Sigmoid colon (tissue), 7 donors: ENCODE measurements around the gene GPC6. TPM values are rescaled to one million over a fixed set of nuclear protein-coding genes. Genes with fewer than 3 reads are reported as not detected.

Source experiments
- DNase-seq: peaks from one replicate; pipeline ENCODE4 v3.0.0-alpha.2; 2019
- H3K27ac ChIP-seq, 4 donors: fragments of 200-600 bp; sonication (generic); one replicate each; pipeline ENCODE4 v1.5.1; 2016 to 2019; ENCODE audit warnings: mild to moderate bottlenecking in 1 of 4
- H3K27me3 ChIP-seq, 3 donors: fragments of 200-600 bp; sonication (generic); one replicate each; pipeline ENCODE4 v1.5.1; 2019; ENCODE audit warnings: mild to moderate bottlenecking in 1 of 3
- H3K36me3 ChIP-seq, 4 donors: fragments of 200-600 bp; sonication (generic); one replicate each; pipeline ENCODE4 v1.5.1; 2016 to 2019
- H3K4me1 ChIP-seq, 4 donors: fragments of 200-600 bp; sonication (generic); one replicate each; pipeline ENCODE4 v1.5.1; 2017 to 2019
- H3K4me3 ChIP-seq, 4 donors: fragments of 200-600 bp; sonication (generic); one replicate each; pipeline ENCODE4 v1.5.1; 2017 to 2019; ENCODE audit warnings: mild to moderate bottlenecking in 2 of 4, moderate library complexity in 1 of 4
- H3K9me3 ChIP-seq, 4 donors: fragments of 200-600 bp in 3 of 4; sonication (generic) in 3 of 4; one replicate each; pipeline versions ENCODE4 v1.5.1 to v1.6.1; 2013 to 2019
- CTCF ChIP-seq, 4 experiments: fragments of 450-650 bp in 3 of 4; fragments of 200-600 bp in 1 of 4; IDR thresholded peaks; one replicate each; pipeline ENCODE4 v1.5.1; 2016 to 2019; ENCODE audit warnings: antibody characterized with exemption in 4 of 4, mild to moderate bottlenecking in 3 of 4, moderate library complexity in 2 of 4
- EP300 ChIP-seq, 4 donors: sonication (generic); formaldehyde crosslinking; IDR thresholded peaks; one replicate each; pipeline ENCODE4 v1.6.1; 2017; ENCODE audit warnings: antibody characterized with exemption in 4 of 4
- POLR2A ChIP-seq, 2 donors: fragments of 450-650 bp; IDR thresholded peaks; one replicate each; pipeline ENCODE4 v1.6.1; 2016; ENCODE audit warnings: antibody characterized with exemption in 2 of 2, mild to moderate bottlenecking in 2 of 2, moderate library complexity in 2 of 2
- POLR2AphosphoS5 ChIP-seq, 4 donors: sonication (generic); formaldehyde crosslinking; IDR thresholded peaks; one replicate each; pipeline ENCODE4 v1.6.1; 2017; ENCODE audit warnings: antibody characterized with exemption in 4 of 4
- WGBS, 2 donors: extraction: QIAGEN DNeasy Blood & Tissue Kit; methylation state at CpG; one replicate each; pipeline ENCODE4 v1.1.7; 2013; 5-methylcytosine and 5-hydroxymethylcytosine counted together
- intact Hi-C: fragments of 100-400 bp; cut with DNase I; formaldehyde crosslinking; loops from one replicate; pipeline ENCODE4 v1.15.1; 2023
- polyA plus RNA-seq, 3 donors: library from polyadenylated mRNA; stranded (reverse); fragments of 200-250 nt; gene quantifications; one replicate each; pipeline ENCODE4 v1.2.3, GENCODE V29; 2013
- total RNA-seq, 4 donors: library from RNA; depleted of rRNA; stranded (reverse); fragments of >200 nt; gene quantifications; one replicate each; pipeline ENCODE4 v1.1.0, GENCODE V29; 2016
- donor health status: healthy with polysubstance abuse.
- donor health status: Bipolar disorder and iron deficiency.
- donor health status: healthy.

The GPC6 gene
- total and polyA plus RNA-seq, 7 donors, result 0.23 to 27.5 (median 14.4) TPM

- Histone ChIP-seq H3K4me3 (peak overlapping the region in 3 of 4 donors; percentile 26 to 37 (median 31)), H3K27ac (peak overlapping the region; percentile 12 to 49 (median 40)), H3K27me3 (no peaks in the 10 kb centered on the region), H3K4me1 (peaks cover 0 to 11% (median 2%) of the 10 kb centered on the region in 4 donors), H3K36me3 (no peaks in the 10 kb centered on the region), H3K9me3 (no peaks in the 10 kb centered on the region)
- 59 to 64% methylated on average over 17 of the region's 17 CpGs for WGBS, 2 donors
- intact Hi-C loops, result no loop called here
- TF ChIP-seq EP300 (IDR thresholded peaks at IDR 0.05), result no peak
- TF ChIP-seq POLR2A (IDR thresholded peaks at IDR 0.05), result no peak
- no peak for TF ChIP-seq CTCF (IDR thresholded peaks at IDR 0.05)
- no peak for TF ChIP-seq POLR2AphosphoS5 (IDR thresholded peaks at IDR 0.05)
- DNase-seq, result no peak
These were observed 17.7 kb downstream of the GPC6 start for GRCh38 chr13:93244141-93244917.

GRCh38 chr13:93244918-93245280, 18.3 kb downstream of the GPC6 start:
- WGBS, 2 donors, result 84 to 92% methylated on average over 1 of the region's 1 CpG
- H3K36me3 ChIP-seq, result no peaks in the 10 kb centered on the region

GRCh38 chr13:93246069-93246468, 19.5 kb downstream of the GPC6 start:
- Histone ChIP-seq H3K9me3 (no peaks in the 10 kb centered on the region), H3K36me3 (no peaks in the 10 kb centered on the region), H3K27ac (no peak overlapping the region), H3K4me1 (peaks cover 0 to 11% (median 2%) of the 10 kb centered on the region in 4 donors), H3K4me3 (no peak overlapping the region), H3K27me3 (no peaks in the 10 kb centered on the region)
- no peak for TF ChIP-seq CTCF (IDR thresholded peaks at IDR 0.05)
- TF ChIP-seq EP300 (IDR thresholded peaks at IDR 0.05), result no peak
- TF ChIP-seq POLR2A (IDR thresholded peaks at IDR 0.05), result no peak
- no peak for TF ChIP-seq POLR2AphosphoS5 (IDR thresholded peaks at IDR 0.05)
- WGBS, 2 donors, result 87 to 88% methylated on average over 1 of the region's 1 CpG
- DNase-seq, result no peak
- intact Hi-C loops, result no loop called here

More at GRCh38 chr13:93244918-93245280, 18.3 kb downstream of the GPC6 start:
- no peak for DNase-seq
- TF ChIP-seq POLR2A (IDR thresholded peaks at IDR 0.05), result no peak
- no peak for TF ChIP-seq POLR2AphosphoS5 (IDR thresholded peaks at IDR 0.05)
- TF ChIP-seq EP300 (IDR thresholded peaks at IDR 0.05), result no peak
- no peak for TF ChIP-seq CTCF (IDR thresholded peaks at IDR 0.05)
- H3K27me3 ChIP-seq, result no peaks in the 10 kb centered on the region
- no peaks in the 10 kb centered on the region for H3K9me3 ChIP-seq
- peak overlapping the region in 3 of 4 donors; percentile 26 to 37 (median 31) for H3K4me3 ChIP-seq
- intact Hi-C loops, result no loop called here
- H3K27ac ChIP-seq, result peak overlapping the region; percentile 12 to 49 (median 40)
- peaks cover 0 to 11% (median 2%) of the 10 kb centered on the region in 4 donors for H3K4me1 ChIP-seq

GRCh38 chr13:93248627-93249047, 22.0 kb downstream of the GPC6 start:
- Histone ChIP-seq H3K36me3 (no peaks in the 10 kb centered on the region), H3K9me3 (no peaks in the 10 kb centered on the region), H3K4me3 (no peak overlapping the region), H3K4me1 (peaks cover 0 to 7% (median 1%) of the 10 kb centered on the region in 4 donors), H3K27me3 (no peaks in the 10 kb centered on the region), H3K27ac (no peak overlapping the region)
- intact Hi-C loops, result no loop called here
- DNase-seq, result no peak
- no peak for TF ChIP-seq EP300 (IDR thresholded peaks at IDR 0.05)
- no peak for TF ChIP-seq CTCF (IDR thresholded peaks at IDR 0.05)
- no peak for TF ChIP-seq POLR2A (IDR thresholded peaks at IDR 0.05)
- TF ChIP-seq POLR2AphosphoS5 (IDR thresholded peaks at IDR 0.05), result no peak
- 66 to 70% methylated on average over 8 of the region's 8 CpGs for WGBS, 2 donors
